Measurements from ENCODE around the gene GZMA.
"Not testable (repeated sequence)": the region's sequence is repeated elsewhere in the genome, so short reads cannot be mapped to it uniquely, and the experiment has no call there.

Gene GZMA

DNA sequence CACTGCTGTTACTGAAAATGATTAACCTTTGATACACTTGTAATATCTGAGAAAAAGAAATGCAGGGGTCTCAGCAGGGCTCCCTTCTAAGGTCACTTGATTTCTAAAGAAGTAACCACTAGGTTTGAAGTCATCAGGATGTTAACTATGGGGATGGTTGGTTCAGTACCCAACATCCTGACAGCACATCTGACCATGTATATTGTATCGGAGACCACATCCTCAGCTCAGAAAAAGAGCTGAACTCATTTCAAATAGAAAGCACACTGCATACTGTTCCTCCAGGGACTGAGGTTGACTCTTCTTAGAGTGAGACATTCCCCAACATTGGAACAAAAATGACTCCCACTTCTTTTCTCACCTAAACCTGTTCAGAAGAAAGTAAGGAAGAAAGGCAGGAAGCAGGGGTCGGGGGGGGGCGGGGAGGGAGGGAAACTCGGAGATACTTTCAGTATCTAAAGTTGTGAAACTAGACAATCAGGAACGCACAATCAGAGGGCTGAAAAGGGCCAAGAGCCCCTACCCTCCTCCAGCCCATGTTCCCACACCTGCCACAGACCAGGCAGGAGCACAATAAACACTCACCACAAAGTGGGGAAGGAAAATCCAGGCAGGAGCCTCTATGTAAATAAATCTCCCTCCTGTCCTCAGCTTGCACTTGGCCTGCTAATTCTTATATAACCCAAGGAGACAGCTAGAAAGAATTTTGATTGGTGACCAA is 730 bp upstream of the GZMA start:
- no peak for DNase-seq (ENCODE audit: low spot score)
- no peak for TF ChIP-seq CTCF (IDR thresholded peaks at IDR 0.05; ENCODE audit: extremely low read depth, missing control alignments)

GRCh38 chr5:55104036-55104772 is 1.8 kb downstream of the GZMA start:
- DNase-seq (ENCODE audit: low spot score), result no peak
- no peak for TF ChIP-seq CTCF (IDR thresholded peaks at IDR 0.05; ENCODE audit: extremely low read depth, missing control alignments)

DNA sequence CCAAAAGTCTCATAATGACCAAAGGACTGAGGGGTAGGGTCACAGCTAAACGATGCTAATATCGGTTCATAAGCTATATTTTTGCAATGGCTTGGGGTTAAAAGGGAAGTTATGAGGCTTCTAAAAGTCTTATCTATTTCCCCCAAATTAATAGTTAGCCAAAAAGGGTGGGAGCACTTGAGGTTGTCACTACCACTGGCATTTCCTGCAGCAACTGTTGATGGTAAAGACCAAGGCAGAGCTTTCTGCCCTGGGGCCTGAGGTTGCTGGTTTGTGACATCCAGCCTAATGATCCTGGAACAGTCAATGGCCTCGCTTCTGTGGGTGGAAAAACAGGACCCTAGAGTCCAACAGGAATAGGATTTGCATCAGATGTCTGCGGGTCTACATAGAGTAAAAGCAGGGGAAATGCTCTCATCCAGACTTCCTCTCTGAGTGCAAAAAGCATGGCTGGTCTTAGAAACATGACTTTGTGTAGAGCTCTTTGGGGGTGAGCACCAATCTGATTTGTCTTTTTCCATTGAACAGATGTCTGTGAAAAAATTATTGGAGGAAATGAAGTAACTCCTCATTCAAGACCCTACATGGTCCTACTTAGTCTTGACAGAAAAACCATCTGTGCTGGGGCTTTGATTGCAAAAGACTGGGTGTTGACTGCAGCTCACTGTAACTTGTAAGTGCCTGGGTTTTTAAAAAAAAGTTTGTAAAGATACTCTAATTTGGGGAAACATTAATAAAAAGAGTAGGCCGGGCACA is 2.7 kb downstream of the GZMA start:
- TF ChIP-seq CTCF (IDR thresholded peaks at IDR 0.05; ENCODE audit: extremely low read depth, missing control alignments), result no peak
- DNase-seq (ENCODE audit: low spot score), result no peak

DNA sequence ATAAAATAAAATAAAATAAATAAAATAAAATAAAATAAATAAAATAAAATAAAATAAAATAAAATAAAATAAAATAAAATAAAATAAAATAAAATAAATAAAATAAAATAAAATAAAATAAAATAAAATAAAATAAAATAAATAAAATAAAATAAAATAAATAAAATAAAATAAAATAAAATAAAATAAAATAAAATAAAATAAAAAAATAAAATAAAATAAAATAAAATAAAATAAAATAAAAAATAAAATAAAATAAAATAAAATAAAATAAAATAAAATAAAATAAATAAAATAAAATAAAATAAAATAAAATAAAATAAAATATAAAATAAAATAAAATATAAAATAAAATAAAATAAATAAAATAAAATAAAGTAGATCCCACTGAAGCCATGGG is 3.5 kb downstream of the GZMA start:
- not testable (repeated sequence) for DNase-seq (ENCODE audit: low spot score)

DNA sequence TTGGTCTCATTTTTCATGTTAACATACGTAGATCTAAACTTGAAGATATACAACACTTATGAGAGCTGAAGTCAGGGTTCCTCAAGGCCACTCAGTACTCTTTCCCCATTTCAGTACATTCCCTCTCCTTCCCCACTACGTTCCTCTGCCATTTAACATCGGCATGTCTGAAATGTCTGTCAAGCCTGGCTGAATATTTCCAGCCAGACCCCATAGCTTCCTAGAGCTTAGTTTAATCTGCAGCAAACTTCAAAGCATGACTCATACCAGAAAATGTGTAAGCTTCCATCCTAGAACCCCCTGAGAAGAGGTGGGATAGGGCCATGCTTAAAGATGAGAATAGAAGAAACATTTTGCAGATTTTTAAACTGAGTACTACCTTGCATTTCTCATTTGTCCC is 6.2 kb downstream of the GZMA start:
- no peak for TF ChIP-seq CTCF (IDR thresholded peaks at IDR 0.05; ENCODE audit: extremely low read depth, missing control alignments)

DNA sequence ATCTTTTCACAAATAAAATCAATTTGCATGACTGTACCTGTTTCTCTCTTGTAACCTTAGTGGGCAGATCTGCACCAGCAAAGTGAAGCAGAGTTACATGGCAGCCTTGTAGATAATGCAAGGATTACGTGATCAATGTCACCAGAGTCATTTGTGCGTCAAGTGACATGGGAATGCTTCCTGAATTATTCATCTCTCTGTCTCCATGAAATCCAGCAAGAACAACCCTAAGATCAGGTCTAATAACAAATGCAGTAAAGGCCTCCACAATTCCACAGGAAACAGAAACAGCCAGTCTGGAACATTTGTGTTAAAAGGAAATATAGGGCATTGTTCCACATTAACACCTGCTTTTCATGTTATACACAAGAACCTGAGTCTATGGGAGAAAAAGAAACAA is 7.8 kb downstream of the GZMA start:
- TF ChIP-seq CTCF (IDR thresholded peaks at IDR 0.05; ENCODE audit: extremely low read depth, missing control alignments), result no peak
- DNase-seq (ENCODE audit: low spot score), result no peak

More for the DNA sequence above, 6.2 kb downstream of the GZMA start:
- DNase-seq (ENCODE audit: low spot score), result no peak

DNA sequence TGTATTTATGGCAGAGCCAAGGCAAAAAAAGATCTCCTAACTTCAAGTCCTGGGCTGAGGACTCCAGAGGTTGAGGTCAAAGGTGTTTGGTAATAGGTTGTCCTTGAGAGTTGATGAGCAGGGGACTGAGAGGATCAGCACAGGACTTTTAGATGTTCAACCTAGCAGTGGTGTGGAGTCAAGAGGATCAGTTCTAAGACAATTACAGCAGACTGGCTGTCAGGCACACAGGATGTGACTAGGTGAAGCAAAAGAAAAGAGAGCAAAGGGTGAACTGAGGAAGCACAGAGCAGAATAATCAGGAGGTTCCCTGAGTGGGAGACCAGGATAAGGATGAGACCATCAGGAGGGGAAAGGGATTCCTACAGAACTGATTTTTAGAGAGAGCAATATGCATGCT is 10.9 kb downstream of the GZMA start:
- DNase-seq (ENCODE audit: low spot score), result no peak
- no peak for TF ChIP-seq CTCF (IDR thresholded peaks at IDR 0.05; ENCODE audit: extremely low read depth, missing control alignments)
